ENCODE results near the gene NXT1.

Gene NXT1

GRCh38 chr20:23334111-23334510, 16.5 kb upstream of the NXT1 start:
- CTCF ChIA-PET, result no interaction called here
- POLR2A ChIA-PET, result no interaction called here
- TF ChIP-seq HDGF (IDR thresholded peaks at IDR 0.05; ENCODE audit: borderline replicate concordance) (no peak), FOXK2 (IDR thresholded peaks at IDR 0.05) (no peak), TARDBP (IDR thresholded peaks at IDR 0.05) (no peak), FOXA1 (IDR thresholded peaks at IDR 0.05) (no peak), SUZ12 (IDR thresholded peaks at IDR 0.05) (no peak), ARNT (IDR thresholded peaks at IDR 0.05) (no peak), BHLHE40 (IDR thresholded peaks at IDR 0.05; ENCODE audit: borderline replicate concordance) (no peak), ELF4 (IDR thresholded peaks at IDR 0.05) (no peak), SP1 (IDR thresholded peaks at IDR 0.05) (no peak), CTBP1 (IDR thresholded peaks at IDR 0.05; ENCODE audit: borderline replicate concordance) (no peak), FOXM1 (IDR thresholded peaks at IDR 0.05; ENCODE audit: borderline replicate concordance) (no peak), L3MBTL2 (conservative IDR thresholded peaks at IDR 0.05) (no peak), ZNF384 (IDR thresholded peaks at IDR 0.05) (no peak), LEF1 (IDR thresholded peaks at IDR 0.05; ENCODE audit: borderline replicate concordance) (no peak), NFRKB (IDR thresholded peaks at IDR 0.05) (no peak), PKNOX1 (IDR thresholded peaks at IDR 0.05) (no peak)
- no peak for DNase-seq (ENCODE audit: extremely low spot score)

GRCh38 chr20:23335521-23335920, 15.1 kb upstream of the NXT1 start:
- ChIA-PET CTCF (no interaction called here), POLR2A (no interaction called here)
- TF ChIP-seq L3MBTL2 (conservative IDR thresholded peaks at IDR 0.05) (no peak), TARDBP (IDR thresholded peaks at IDR 0.05) (no peak), BHLHE40 (IDR thresholded peaks at IDR 0.05; ENCODE audit: borderline replicate concordance) (no peak), CTBP1 (IDR thresholded peaks at IDR 0.05; ENCODE audit: borderline replicate concordance) (no peak)
- no peak for DNase-seq (ENCODE audit: extremely low spot score)

GRCh38 chr20:23336476-23336875, 14.1 kb upstream of the NXT1 start:
- TF ChIP-seq PKNOX1 (IDR thresholded peaks at IDR 0.05) (no peak), HDGF (IDR thresholded peaks at IDR 0.05; ENCODE audit: borderline replicate concordance) (no peak), CTBP1 (IDR thresholded peaks at IDR 0.05; ENCODE audit: borderline replicate concordance) (no peak), BHLHE40 (IDR thresholded peaks at IDR 0.05; ENCODE audit: borderline replicate concordance) (no peak), SP1 (IDR thresholded peaks at IDR 0.05) (no peak), FOXM1 (IDR thresholded peaks at IDR 0.05; ENCODE audit: borderline replicate concordance) (no peak), SUZ12 (IDR thresholded peaks at IDR 0.05) (no peak), FOXK2 (IDR thresholded peaks at IDR 0.05) (no peak), ELF4 (IDR thresholded peaks at IDR 0.05) (no peak), TARDBP (IDR thresholded peaks at IDR 0.05) (no peak), L3MBTL2 (conservative IDR thresholded peaks at IDR 0.05) (no peak), FOXA1 (IDR thresholded peaks at IDR 0.05) (no peak), ZNF384 (IDR thresholded peaks at IDR 0.05) (no peak), ARNT (IDR thresholded peaks at IDR 0.05) (no peak), LEF1 (IDR thresholded peaks at IDR 0.05; ENCODE audit: borderline replicate concordance) (no peak), NFRKB (IDR thresholded peaks at IDR 0.05) (no peak)
- DNase-seq (ENCODE audit: extremely low spot score), result no peak
- POLR2A ChIA-PET, result interaction anchor here (1.3 kb wide), 1 partner anchor 13 kb away, joined by 6 read pairs; the partner anchor contains the start of gene NXT1
- CTCF ChIA-PET, result no interaction called here

- ChIA-PET POLR2A (interaction anchor here (1.3 kb wide), 1 partner anchor 12 kb away, joined by 6 read pairs; the partner anchor contains the start of gene NXT1), CTCF (no interaction called here)
- DNase-seq (ENCODE audit: extremely low spot score), result no peak
- no peak for TF ChIP-seq ELF4 (IDR thresholded peaks at IDR 0.05)
- TF ChIP-seq BHLHE40 (IDR thresholded peaks at IDR 0.05; ENCODE audit: borderline replicate concordance), result no peak
- no peak for TF ChIP-seq PKNOX1 (IDR thresholded peaks at IDR 0.05)
- TF ChIP-seq SUZ12 (IDR thresholded peaks at IDR 0.05), result no peak
- no peak for TF ChIP-seq SP1 (IDR thresholded peaks at IDR 0.05)
- TF ChIP-seq ZNF384 (IDR thresholded peaks at IDR 0.05), result no peak
- no peak for TF ChIP-seq NFRKB (IDR thresholded peaks at IDR 0.05)
- no peak for TF ChIP-seq LEF1 (IDR thresholded peaks at IDR 0.05; ENCODE audit: borderline replicate concordance)
- TF ChIP-seq FOXK2 (IDR thresholded peaks at IDR 0.05), result no peak
- no peak for TF ChIP-seq ARNT (IDR thresholded peaks at IDR 0.05)
- no peak for TF ChIP-seq FOXM1 (IDR thresholded peaks at IDR 0.05; ENCODE audit: borderline replicate concordance)
- TF ChIP-seq HDGF (IDR thresholded peaks at IDR 0.05; ENCODE audit: borderline replicate concordance), result no peak
- TF ChIP-seq CTBP1 (IDR thresholded peaks at IDR 0.05; ENCODE audit: borderline replicate concordance), result no peak
- TF ChIP-seq L3MBTL2 (conservative IDR thresholded peaks at IDR 0.05), result no peak
- TF ChIP-seq FOXA1 (IDR thresholded peaks at IDR 0.05), result no peak
- TF ChIP-seq TARDBP (IDR thresholded peaks at IDR 0.05), result no peak
Observed at GRCh38 chr20:23337312-23337711, 13.3 kb upstream of the NXT1 start.

GRCh38 chr20:23339986-23340385, 10.6 kb upstream of the NXT1 start:
- ChIA-PET POLR2A (interaction anchor here (1.9 to 3.7 kb wide), 3 partner anchors 11 to 649 kb away, joined by 6 to 39 read pairs (median 11); partner anchors contain the start of gene NXT1), CTCF (interaction anchor here (0.7 to 3.7 kb wide), 9 partner anchors 10 to 649 kb away, joined by 3 to 24 read pairs (median 3); partner anchors contain the start of genes NXT1 and THBD)
- TF ChIP-seq L3MBTL2 (conservative IDR thresholded peaks at IDR 0.05) (no peak), SUZ12 (IDR thresholded peaks at IDR 0.05) (no peak), LEF1 (IDR thresholded peaks at IDR 0.05; ENCODE audit: borderline replicate concordance) (no peak), ZNF384 (IDR thresholded peaks at IDR 0.05) (no peak), FOXK2 (IDR thresholded peaks at IDR 0.05) (no peak), NFRKB (IDR thresholded peaks at IDR 0.05) (no peak), ARNT (IDR thresholded peaks at IDR 0.05) (no peak), FOXA1 (IDR thresholded peaks at IDR 0.05) (no peak), TARDBP (IDR thresholded peaks at IDR 0.05) (no peak), HDGF (IDR thresholded peaks at IDR 0.05; ENCODE audit: borderline replicate concordance) (no peak), FOXM1 (IDR thresholded peaks at IDR 0.05; ENCODE audit: borderline replicate concordance) (no peak)
- no peak for DNase-seq (ENCODE audit: extremely low spot score)

GRCh38 chr20:23340524-23340923, 10.1 kb upstream of the NXT1 start:
- POLR2A ChIA-PET, result interaction anchor here (1.9 to 3.7 kb wide), 3 partner anchors 10 to 649 kb away, joined by 6 to 39 read pairs (median 11); partner anchors contain the start of gene NXT1
- CTCF ChIA-PET, result interaction anchor here (0.6 to 3.7 kb wide), 9 partner anchors 9 to 649 kb away, joined by 3 to 24 read pairs (median 3); partner anchors contain the start of genes NXT1 and THBD
- TF ChIP-seq PKNOX1 (IDR thresholded peaks at IDR 0.05), result peak; percentile 78
- no peak for TF ChIP-seq ZNF384 (IDR thresholded peaks at IDR 0.05)
- peak; percentile 61 for TF ChIP-seq L3MBTL2 (conservative IDR thresholded peaks at IDR 0.05)
- DNase-seq (ENCODE audit: extremely low spot score), result peak; percentile 64

All from HEK293T (cell line).